ENCODE results near the gene SHOX. TPM values are rescaled to one million over a fixed set of nuclear protein-coding genes. Genes with fewer than 3 reads are reported as not detected.
"Not testable (repeated sequence)": the region's sequence is repeated elsewhere in the genome, so short reads cannot be mapped to it uniquely, and the experiment has no call there.

Gene SHOX
- polyA plus RNA-seq, 1 experiment: 22.8 TPM

DNA sequence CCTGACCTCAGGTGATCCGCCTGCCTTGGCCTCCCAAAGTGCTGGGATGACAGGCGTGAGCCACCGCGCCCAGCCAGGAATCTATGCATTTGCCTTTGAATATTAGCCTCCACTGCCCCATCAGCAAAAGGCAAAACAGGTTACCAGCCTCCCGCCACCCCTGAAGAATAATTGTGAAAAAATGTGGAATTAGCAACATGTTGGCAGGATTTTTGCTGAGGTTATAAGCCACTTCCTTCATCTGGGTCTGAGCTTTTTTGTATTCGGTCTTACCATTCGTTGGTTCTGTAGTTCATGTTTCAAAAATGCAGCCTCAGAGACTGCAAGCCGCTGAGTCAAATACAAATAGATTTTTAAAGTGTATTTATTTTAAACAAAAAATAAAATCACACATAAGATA lies 44.2 kb upstream of the SHOX start:
- no peaks in the 10 kb centered on the region for H3K36me3 ChIP-seq (ENCODE audit: control insufficient read depth, insufficient read depth, low read length)
- H3K4me3 ChIP-seq (ENCODE audit: low read depth, low read length): no peak overlapping the region
- TF ChIP-seq, protein P1, sequence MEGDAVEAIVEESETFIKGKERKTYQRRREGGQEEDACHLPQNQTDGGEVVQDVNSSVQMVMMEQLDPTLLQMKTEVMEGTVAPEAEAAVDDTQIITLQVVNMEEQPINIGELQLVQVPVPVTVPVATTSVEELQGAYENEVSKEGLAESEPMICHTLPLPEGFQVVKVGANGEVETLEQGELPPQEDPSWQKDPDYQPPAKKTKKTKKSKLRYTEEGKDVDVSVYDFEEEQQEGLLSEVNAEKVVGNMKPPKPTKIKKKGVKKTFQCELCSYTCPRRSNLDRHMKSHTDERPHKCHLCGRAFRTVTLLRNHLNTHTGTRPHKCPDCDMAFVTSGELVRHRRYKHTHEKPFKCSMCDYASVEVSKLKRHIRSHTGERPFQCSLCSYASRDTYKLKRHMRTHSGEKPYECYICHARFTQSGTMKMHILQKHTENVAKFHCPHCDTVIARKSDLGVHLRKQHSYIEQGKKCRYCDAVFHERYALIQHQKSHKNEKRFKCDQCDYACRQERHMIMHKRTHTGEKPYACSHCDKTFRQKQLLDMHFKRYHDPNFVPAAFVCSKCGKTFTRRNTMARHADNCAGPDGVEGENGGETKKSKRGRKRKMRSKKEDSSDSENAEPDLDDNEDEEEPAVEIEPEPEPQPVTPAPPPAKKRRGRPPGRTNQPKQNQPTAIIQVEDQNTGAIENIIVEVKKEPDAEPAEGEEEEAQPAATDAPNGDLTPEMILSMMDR (IDR thresholded peaks at IDR 0.05; ENCODE audit: insufficient read depth, low read depth, low read length): no peak

DNA sequence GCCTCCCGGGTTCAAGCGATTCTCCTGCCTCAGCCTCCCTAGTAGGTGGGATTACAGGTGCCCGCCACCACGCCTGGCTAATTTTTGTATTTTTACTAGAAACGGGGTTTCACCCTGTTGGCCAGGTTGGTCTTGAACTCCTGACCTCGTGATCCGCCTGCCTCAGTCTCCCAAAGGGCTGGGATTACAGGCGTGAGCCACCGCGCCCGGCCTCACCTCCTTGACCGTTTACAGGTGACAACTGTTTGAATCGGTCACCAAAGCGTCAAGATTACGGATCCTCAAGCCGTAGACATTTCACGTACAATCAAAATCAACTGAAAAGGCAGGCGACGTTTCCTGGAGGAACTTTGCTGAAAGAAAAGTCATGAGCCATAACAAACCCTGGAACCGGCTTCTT lies 41.3 kb upstream of the SHOX start:
- DNase-seq (ENCODE audit: low read depth); H3K4me3 ChIP-seq (ENCODE audit: low read depth, low read length); H3K27me3 ChIP-seq (ENCODE audit: control insufficient read depth, insufficient read depth, low read length); CTCF ChIA-PET; POLR2A ChIA-PET; H3K36me3 ChIP-seq (ENCODE audit: control insufficient read depth, insufficient read depth, low read length): not testable (repeated sequence)

More for the DNA sequence above, 44.2 kb upstream of the SHOX start:
- ChIA-PET CTCF (no interaction called here), POLR2A (no interaction called here)
- H3K27me3 ChIP-seq (ENCODE audit: control insufficient read depth, insufficient read depth, low read length): no peaks in the 10 kb centered on the region
- no peak for DNase-seq (ENCODE audit: low read depth)

DNA sequence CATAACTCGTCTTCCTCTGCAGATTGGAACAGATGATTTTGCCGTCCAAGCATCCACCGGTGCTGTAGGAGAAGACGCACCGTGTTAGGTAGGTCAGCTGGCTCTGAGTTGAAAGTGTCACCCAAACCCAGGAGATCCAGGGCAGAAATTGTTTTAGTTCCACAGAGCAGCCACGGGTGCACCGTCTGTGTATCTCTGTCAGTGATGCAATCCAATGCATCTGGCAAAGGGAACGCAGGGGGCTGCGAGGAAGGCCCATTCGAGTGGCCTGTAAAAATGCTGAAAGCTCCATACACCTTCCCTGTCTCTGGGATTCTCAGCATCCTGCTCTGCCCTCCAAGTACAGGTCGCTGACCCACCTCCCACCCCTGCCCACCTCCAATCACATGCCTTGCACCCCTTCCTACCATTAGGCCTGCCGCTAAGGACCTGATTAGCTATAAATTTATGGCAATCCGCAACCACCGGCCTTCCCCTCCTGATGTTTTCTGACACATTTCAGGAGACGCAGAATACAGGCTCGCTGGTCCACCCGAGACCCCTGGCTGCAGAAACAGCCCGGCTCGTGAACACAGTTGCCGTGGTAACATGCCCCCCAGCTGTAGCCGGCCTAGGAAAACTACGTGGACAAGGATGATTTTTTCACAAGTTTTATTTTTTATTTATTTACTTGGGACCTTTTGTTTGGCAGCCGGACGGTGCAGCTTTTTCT lies 39.7 kb upstream of the SHOX start:
- H3K27me3 ChIP-seq (ENCODE audit: control insufficient read depth, insufficient read depth, low read length): no peaks in the 10 kb centered on the region
- TF ChIP-seq, protein P1 (IDR thresholded peaks at IDR 0.05; ENCODE audit: insufficient read depth, low read depth, low read length): no peak
- CTCF ChIA-PET: no interaction called here
- DNase-seq (ENCODE audit: low read depth): no peak
- no peak overlapping the region for H3K4me3 ChIP-seq (ENCODE audit: low read depth, low read length)
- POLR2A ChIA-PET: no interaction called here
- no peaks in the 10 kb centered on the region for H3K36me3 ChIP-seq (ENCODE audit: control insufficient read depth, insufficient read depth, low read length)

DNA sequence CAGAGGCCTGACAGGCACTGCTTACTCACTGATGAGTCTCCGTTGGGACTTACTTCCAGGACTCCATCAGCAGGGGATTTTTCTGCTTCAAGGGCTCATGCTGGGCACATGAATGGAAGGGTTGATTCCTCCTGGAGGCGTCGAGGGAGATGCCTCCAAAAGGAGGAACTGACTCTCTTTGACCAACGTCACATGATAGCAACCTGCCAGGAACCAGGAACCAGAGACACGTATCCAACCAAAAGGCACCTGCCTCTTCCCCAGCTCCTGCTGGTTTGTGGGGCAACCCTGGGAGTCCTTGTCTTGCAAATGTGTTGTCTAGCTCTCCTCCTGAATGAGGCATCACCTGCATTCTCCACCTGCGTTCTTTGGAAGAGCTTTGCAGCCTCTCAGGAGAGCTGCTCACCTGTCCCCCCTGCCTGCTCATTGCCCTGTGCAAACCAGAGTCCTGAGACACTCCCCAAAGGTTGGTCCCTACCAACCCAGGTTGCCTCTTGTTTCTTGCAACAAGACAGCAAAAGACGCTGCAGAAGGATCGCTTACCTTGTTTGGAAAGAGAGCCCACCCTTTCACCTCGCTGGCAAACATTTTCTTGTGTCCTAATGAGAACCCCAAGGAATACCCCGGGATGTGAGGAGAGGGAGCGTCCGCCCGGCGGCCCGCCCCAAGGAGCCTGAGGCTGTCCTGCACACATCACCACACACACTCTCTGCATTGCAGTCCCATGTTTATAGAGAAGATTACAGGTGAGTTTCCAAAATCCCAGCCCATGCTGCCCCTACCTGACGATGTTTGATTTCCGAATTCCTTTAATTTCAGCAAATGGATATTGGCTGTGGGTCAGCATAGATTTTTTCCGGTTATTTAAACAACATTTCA lies 30.5 kb upstream of the SHOX start:
- TF ChIP-seq, protein P1 (IDR thresholded peaks at IDR 0.05; ENCODE audit: insufficient read depth, low read depth, low read length): no peak
- no peaks in the 10 kb centered on the region for H3K27me3 ChIP-seq (ENCODE audit: control insufficient read depth, insufficient read depth, low read length)
- no peak overlapping the region for H3K4me3 ChIP-seq (ENCODE audit: low read depth, low read length)
- no peaks in the 10 kb centered on the region for H3K36me3 ChIP-seq (ENCODE audit: control insufficient read depth, insufficient read depth, low read length)
- ChIA-PET CTCF (no interaction called here), POLR2A (no interaction called here)
- no peak for DNase-seq (ENCODE audit: low read depth)

DNA sequence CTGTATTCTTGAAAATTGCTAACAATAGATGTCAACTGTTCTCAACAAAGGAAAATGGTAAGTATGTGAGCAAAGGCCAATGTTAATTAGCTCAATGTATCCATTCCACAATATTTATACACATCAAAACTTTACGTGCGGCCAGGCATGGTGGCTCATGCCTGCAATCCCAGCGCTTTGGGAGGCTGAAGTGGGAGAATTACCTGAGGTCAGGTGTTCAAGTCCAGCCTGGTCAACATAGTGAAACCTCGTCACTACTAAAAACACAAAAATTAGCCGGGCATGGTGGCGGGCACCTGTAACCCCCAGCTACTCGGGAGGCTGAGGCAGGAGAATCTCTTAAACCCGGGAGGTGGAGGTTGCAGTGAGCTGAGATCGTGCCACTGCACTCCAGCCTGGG lies 27.6 kb upstream of the SHOX start:
- H3K36me3 ChIP-seq (ENCODE audit: control insufficient read depth, insufficient read depth, low read length); DNase-seq (ENCODE audit: low read depth); H3K4me3 ChIP-seq (ENCODE audit: low read depth, low read length); H3K27me3 ChIP-seq (ENCODE audit: control insufficient read depth, insufficient read depth, low read length); CTCF ChIA-PET; POLR2A ChIA-PET: not testable (repeated sequence)

DNA sequence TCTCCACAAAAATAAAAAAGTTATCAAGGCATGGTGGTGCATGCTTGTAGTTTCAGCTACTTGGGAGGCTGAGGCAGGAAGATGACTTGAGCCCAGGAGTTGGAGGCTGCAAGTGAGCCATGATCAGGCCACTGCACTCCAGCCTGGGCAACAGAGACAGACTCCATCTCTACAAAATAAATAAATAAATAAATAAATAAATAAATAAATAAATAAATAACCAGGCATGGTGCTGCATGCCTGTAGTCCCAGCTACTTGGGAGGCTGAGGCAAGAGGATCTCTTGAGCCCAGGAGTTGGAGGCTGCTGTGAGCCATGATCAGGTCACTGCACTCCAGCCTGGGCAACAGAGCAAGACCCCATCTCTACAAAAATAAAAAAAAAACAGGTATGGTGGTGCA lies 26.0 kb upstream of the SHOX start:
- H3K36me3 ChIP-seq (ENCODE audit: control insufficient read depth, insufficient read depth, low read length); H3K4me3 ChIP-seq (ENCODE audit: low read depth, low read length); H3K27me3 ChIP-seq (ENCODE audit: control insufficient read depth, insufficient read depth, low read length); POLR2A ChIA-PET; DNase-seq (ENCODE audit: low read depth); CTCF ChIA-PET: not testable (repeated sequence)

DNA sequence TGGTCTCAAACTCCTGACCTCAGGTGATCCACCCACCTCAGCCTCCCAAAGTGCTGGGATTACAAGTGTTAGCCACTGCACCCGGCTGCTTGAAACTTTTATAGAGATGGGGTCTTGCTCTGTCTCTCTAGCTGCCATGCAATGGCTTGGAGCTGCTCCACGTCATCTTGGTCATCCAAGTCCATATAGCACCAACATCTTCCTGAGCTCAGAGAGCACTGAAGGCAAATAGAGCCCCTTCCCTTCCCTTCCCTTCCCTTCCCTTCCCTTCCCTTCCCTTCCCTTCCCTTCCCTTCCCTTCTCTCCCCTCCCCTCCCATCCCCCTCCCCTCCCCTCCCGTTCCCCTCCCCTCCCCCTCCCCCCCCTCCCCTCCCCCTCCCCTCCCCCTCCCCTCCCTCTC lies 22.5 kb upstream of the SHOX start:
- POLR2A ChIA-PET, CTCF ChIA-PET: not testable (repeated sequence)

More for the DNA sequence above, 22.5 kb upstream of the SHOX start:
- H3K27me3 ChIP-seq (ENCODE audit: control insufficient read depth, insufficient read depth, low read length); H3K36me3 ChIP-seq (ENCODE audit: control insufficient read depth, insufficient read depth, low read length); H3K4me3 ChIP-seq (ENCODE audit: low read depth, low read length); DNase-seq (ENCODE audit: low read depth): not testable (repeated sequence)
